ENCODE measurements around the gene SMPX.
"Not testable (repeated sequence)": the region's sequence is repeated elsewhere in the genome, so short reads cannot be mapped to it uniquely, and the experiment has no call there.

Gene SMPX

GRCh38 chrX:21757960-21758359 lies at the start of gene SMPX:
TSS of gene SMPX (minus strand) at chrX:21758116. CDS start at chrX:21754290, 3,826 bp downstream.
- DNase-seq (ENCODE audit: low spot score): no peak

GRCh38 chrX:21806691-21807090 lies 48.8 kb upstream of the SMPX start:
- DNase-seq (ENCODE audit: low spot score): no peak

- no peak for DNase-seq (ENCODE audit: low spot score)
Observed at GRCh38 chrX:21802839-21803238, 44.9 kb upstream of the SMPX start.

- no peak for DNase-seq (ENCODE audit: low spot score)
Observed at GRCh38 chrX:21802054-21802670, 44.2 kb upstream of the SMPX start.

GRCh38 chrX:21800344-21800770 lies 42.4 kb upstream of the SMPX start:
- no peak for DNase-seq (ENCODE audit: low spot score)

- no peak for DNase-seq (ENCODE audit: low spot score)
Observed at GRCh38 chrX:21799767-21800166, 41.9 kb upstream of the SMPX start.

GRCh38 chrX:21798677-21799219 lies 40.8 kb upstream of the SMPX start:
- no peak for DNase-seq (ENCODE audit: low spot score)

- DNase-seq (ENCODE audit: low spot score): no peak
Observed at GRCh38 chrX:21781976-21782375, 24.1 kb upstream of the SMPX start.

GRCh38 chrX:21781525-21781924 lies 23.6 kb upstream of the SMPX start:
- no peak for DNase-seq (ENCODE audit: low spot score)

- DNase-seq (ENCODE audit: low spot score): no peak
Observed at GRCh38 chrX:21779095-21779494, 21.2 kb upstream of the SMPX start.

- DNase-seq (ENCODE audit: low spot score): no peak
Observed at GRCh38 chrX:21778236-21778635, 20.3 kb upstream of the SMPX start.

- DNase-seq (ENCODE audit: low spot score): not testable (repeated sequence)
Observed at GRCh38 chrX:21775128-21775527, 17.2 kb upstream of the SMPX start.

- DNase-seq (ENCODE audit: low spot score): not testable (repeated sequence)
Observed at GRCh38 chrX:21773036-21773435, 15.1 kb upstream of the SMPX start.

- DNase-seq (ENCODE audit: low spot score): no peak
Observed at GRCh38 chrX:21770631-21771321, 12.9 kb upstream of the SMPX start.

- DNase-seq (ENCODE audit: low spot score): no peak
Observed at GRCh38 chrX:21766101-21766500, 8.2 kb upstream of the SMPX start.

GRCh38 chrX:21764008-21764407 lies 6.1 kb upstream of the SMPX start:
- DNase-seq (ENCODE audit: low spot score): no peak

GRCh38 chrX:21758488-21758887 lies 572 bp upstream of the SMPX start:
- DNase-seq (ENCODE audit: low spot score): no peak

GRCh38 chrX:21756785-21757529 lies 959 bp downstream of the SMPX start:
- no peak for DNase-seq (ENCODE audit: low spot score)

GRCh38 chrX:21749924-21750323 lies 8.0 kb downstream of the SMPX start:
- DNase-seq (ENCODE audit: low spot score): no peak

GRCh38 chrX:21748235-21748634 lies 9.7 kb downstream of the SMPX start:
- DNase-seq (ENCODE audit: low spot score): no peak

- DNase-seq (ENCODE audit: low spot score): peak; percentile 76
Observed at GRCh38 chrX:21747558-21747957, 10.4 kb downstream of the SMPX start.

GRCh38 chrX:21745756-21746155 lies 12.2 kb downstream of the SMPX start:
- peak; percentile 19 for DNase-seq (ENCODE audit: low spot score)

GRCh38 chrX:21744721-21745120 lies 13.2 kb downstream of the SMPX start:
- DNase-seq (ENCODE audit: low spot score): no peak
